ENCODE results near the gene RIOK2. TPM values are rescaled to one million over a fixed set of nuclear protein-coding genes. Genes with fewer than 3 reads are reported as not detected.

Gene RIOK2
- polyA plus RNA-seq, 4 donors, result 34.9 to 55.8 (median 38.8) TPM

DNA sequence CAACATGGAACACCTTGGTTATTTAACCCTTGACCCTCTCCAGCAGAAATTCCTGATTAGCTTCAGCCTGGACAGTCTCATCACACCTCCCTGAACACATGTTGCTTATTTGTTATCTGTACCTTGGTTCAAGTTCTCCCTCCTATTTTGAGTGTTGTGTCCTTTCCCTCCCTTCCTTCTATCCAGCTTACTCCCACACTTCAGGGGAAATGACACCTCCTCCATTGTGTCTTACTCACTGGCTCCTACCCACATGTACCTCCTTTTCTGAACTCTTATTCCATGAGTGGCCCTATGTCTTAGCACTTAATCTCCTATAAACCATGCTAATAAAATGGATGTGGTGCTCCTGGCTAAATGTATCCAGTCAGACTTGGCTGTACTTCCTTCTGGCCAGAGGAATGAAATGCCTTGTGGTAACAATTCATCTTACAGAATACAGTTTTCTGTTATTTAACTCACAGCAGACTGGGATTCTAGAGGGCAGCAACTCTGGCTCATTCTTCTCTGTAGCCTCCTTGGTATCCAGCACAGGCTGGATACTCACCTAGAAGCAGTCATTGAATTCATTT is 51.8 kb downstream of the RIOK2 start:
- no peak for DNase-seq (ENCODE audit: low read depth in 4 of 4, low spot score in 2 of 4)

DNA sequence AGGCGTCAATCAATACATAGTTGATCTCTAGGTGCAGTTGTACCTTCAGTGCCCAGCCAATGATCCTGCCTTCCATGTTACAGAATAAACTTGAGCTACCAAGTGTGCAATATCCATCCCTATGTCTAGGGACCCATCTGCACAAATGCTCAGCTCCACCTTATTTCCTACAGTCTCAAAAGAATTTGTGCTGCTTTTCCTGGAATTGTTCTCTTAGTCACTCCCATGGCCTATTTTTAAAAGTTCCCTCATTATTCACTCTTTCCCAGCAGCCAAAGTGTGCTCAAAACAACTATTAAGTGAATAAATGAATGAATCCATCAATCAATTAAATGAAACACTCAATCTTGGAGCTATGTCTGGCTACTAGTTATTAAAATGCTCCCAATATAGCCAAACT is 55.3 kb downstream of the RIOK2 start:
- DNase-seq (ENCODE audit: low read depth in 4 of 4, low spot score in 2 of 4), result no peak

DNA sequence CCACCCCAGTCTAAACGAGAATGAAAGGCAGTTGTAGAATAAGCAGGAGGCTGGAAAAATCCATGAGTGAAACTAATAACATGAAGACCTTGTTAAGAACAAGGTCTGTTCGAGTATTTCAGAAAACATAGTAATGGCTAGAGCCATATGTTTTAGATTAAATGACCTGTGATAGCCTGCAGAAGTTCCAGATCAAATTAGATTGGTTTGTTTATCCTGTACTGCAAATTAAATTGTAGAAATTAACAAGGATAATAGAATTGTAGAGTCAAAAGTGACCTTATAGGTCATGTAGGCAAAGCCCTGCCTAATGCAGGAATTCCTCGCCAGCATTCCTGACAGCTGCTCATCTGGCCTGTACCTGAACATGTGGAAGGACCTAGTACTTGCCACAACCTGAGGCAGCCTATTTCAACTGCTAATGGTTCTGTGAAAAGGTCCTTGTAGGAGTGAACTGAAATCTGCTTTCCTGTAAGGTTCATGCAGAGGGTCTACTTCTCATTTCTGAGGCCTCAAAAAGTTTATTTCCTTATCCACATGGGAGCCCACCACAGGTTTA is 57.8 kb downstream of the RIOK2 start:
- DNase-seq (ENCODE audit: low read depth in 4 of 4, low spot score in 2 of 4), result no peak

DNA sequence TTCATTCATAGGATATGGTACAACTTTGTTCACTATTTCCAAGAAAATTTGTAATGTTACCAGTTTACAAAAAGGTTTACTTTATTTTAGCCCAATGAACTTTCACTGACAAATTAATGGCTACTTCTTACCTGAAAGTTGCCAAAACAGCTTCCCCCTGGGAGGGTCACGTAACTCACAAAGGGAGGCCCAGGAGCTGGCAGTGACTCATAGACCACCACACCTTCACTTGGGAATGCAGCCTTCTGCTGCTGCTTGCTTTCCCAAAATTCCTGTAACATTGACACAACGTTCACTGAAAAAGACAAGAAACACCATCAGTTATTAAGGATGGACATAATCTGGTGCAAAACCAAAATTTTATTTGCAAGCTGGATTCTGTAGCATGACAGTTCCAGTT is 58.7 kb downstream of the RIOK2 start:
- DNase-seq (ENCODE audit: low read depth in 4 of 4, low spot score in 2 of 4), result no peak

DNA sequence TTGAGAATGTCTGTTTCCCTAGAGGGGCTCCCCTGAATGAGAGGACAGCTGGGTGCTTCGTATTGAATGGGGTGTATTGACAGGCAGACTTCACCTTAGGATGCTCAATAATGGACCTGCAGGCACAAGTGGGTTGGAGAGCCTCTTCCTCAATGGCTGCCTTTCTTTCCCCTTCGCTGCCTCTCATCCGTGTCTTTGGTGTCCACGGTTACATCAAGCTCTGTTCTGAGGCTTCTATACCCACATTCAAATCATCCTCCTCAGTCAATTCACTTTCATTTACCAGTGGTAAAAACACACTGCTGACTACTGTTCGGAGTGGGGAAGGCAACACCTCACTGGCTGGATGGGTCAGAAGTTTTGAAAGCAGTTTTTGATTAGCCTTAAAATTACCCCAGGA is 61.2 kb downstream of the RIOK2 start:
- DNase-seq (ENCODE audit: low read depth in 4 of 4, low spot score in 2 of 4), result no peak

DNA sequence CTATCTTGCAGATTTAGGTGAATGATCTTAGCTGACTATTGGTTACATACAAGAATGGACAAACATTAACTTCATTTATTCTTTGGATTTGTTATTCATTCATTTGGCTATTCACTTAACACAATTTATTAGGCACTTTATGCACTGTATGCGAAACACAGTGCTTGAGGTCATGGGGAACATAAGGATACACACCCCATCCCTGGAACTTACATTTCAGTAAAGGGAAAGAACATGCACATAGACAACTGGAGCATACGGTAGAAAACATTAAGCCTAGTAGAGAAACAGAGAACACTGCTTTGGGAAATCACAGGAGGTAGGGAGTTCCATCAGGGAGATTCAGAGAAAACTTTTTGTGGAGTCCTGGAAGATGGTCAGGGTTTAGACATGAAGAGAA is 62.9 kb downstream of the RIOK2 start:
- no peak for DNase-seq (ENCODE audit: low read depth in 4 of 4, low spot score in 2 of 4)

DNA sequence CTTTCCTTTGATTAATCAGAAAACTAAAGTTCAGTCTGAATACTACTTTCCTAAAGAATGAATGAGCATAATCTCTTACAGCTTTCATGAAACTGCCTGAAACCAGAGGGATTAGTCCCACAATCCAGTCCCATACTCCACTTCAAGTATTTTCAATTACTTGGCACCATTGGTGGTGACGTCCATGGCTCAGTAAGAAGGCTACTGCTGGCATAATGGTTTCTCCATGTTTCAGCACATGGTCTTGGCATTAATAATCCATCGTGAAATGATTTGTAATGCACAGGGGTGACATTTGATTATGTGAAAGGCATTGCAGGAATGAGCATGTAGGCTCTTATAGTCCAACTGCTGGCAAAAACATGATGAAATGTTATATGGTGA is 64.0 kb downstream of the RIOK2 start:
- DNase-seq (ENCODE audit: low read depth in 4 of 4, low spot score in 2 of 4), result no peak

DNA sequence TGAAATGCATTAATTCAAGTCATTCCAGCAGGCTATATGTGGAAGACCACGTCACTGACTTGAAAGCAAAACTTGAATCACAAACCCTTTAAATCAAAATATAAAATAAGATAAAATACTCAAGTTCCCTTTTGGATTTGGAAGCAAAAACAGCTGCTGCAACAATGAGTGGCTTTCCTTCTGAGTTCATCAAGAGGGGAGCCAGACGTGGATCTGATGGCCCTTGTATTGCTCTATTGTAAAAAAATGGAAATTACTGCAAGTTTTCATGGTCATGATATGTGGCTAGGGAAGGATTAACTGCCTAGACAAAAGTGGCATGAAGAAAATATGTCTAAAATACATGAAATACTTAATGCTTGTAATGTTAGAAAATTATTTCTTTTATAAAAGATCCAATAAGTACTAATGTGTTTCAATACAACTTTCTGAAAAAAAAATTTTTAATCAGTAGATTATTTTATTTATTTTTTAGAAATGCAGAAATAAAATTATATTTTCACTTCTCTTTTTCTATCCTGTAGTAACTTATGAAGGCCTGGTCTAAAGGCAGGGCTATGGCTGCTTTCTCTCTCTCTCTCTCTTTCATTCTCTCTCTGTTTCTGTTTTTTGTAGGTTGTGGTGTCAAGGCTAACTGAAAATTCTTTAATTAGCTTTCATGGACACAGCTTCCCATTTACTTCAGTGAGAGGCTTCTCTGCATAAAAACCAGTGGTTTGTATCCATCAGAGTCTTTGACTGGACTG is 64.6 kb downstream of the RIOK2 start:
- no peak for DNase-seq (ENCODE audit: low read depth in 4 of 4, low spot score in 2 of 4)

DNA sequence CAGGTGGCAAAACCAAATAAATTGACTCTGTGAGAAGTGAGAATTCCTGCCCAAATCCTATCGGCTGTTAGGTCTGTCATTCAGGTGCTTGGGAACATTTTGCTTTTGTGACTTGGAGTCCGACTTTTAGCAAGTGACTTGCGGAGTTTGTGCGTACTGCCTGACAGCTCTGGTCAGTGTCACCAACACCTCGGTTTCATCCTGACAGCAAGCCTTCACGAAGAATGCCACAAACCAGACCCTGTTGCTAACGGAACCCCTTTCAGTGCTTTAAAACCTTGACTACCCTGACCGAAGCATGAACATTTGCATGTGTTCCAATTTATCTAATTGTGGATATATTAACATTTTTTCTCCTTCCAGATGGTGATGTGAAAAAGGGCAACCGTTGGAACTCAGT is 67.1 kb downstream of the RIOK2 start:
- no peak for DNase-seq (ENCODE audit: low read depth in 4 of 4, low spot score in 2 of 4)

DNA sequence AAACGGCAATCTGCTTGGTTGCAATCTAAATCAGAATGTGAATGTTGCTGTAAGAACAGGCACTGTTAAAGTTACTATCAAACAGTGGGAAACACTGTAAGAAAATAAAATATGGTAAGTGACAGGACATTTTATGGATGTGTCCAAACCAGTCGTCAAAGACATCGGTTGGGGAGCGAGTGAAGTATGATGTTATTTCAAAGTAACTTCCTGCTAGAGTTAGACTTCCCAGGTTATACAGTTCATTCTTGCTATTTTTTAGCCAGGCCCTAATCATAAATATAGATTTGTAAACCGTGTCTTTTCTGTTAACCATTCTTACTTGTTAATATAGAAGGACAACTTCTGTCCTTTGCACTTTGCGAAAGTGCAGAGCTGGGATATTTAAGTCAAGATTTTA is 70.8 kb downstream of the RIOK2 start:
- no peak for DNase-seq (ENCODE audit: low read depth in 4 of 4, low spot score in 2 of 4)

DNA sequence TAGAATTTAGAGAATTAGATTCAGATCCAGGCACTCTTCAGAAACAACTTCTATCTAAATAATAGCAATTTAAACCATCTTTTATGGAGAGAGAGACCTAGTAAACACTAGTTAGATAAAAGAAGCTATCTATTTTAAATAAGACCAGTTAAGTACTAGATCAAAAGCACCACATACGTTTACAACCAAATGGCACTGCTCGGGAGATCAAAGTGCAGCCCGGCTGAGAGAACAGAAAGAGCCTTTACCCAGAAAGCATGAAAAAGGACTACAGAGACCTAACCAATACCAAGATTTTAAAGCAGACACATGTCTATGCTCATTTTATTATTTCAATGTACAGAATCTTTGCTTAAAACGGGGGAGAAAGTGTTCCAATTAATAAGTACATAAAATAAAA is 71.4 kb downstream of the RIOK2 start:
- no peak for DNase-seq (ENCODE audit: low read depth in 4 of 4, low spot score in 2 of 4)

DNA sequence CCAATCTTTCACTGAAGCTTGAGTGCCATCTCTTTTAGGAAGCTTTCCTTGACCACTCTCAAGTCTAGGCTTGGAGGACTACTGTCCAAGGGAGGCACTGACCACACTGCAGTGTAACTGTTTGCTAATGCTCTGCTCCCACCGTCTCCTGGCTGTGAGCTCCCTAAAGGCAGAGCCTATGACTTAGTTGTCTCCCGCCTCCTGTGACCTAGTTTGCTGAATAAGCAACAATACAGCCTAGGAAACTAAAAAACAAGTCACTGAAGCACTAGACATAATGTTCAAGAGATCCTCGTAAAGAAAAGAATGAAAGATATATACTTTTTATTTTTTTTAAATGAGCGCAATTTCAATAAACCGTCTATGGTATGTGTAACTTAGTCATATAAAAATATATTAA is 72.0 kb downstream of the RIOK2 start:
- no peak for DNase-seq (ENCODE audit: low read depth in 4 of 4, low spot score in 2 of 4)

Other genes starting within 250 kb of the RIOK2 start
- gene LNPEP, start 247.2 kb downstream of the RIOK2 start, polyA plus RNA-seq (ENCODE audit: insufficient read length in 4 of 4), result 10 to 100 TPM; 21.1 to 30.2 (median 22.9) TPM
- 1 to 10 TPM; 3.2 to 6.2 (median 4.7) TPM for gene LIX1, start 40.6 kb downstream of the RIOK2 start, polyA plus RNA-seq (ENCODE audit: insufficient read length in 4 of 4)

All from left renal cortex interstitium (tissue), 4 donors.